ENCODE measurements around the gene PI4K2A.

- TF ChIP-seq CTCF (IDR thresholded peaks at IDR 0.05) (no peak), POLR2A (IDR thresholded peaks at IDR 0.05) (no peak)
Observed at GRCh38 chr10:97593421-97593820, 47.0 kb upstream of the PI4K2A start.

Data from prostate gland (tissue), 2 donors.